8988T (cell line): ENCODE measurements around the gene PATJ.
"Not testable (repeated sequence)": the region's sequence is repeated elsewhere in the genome, so short reads cannot be mapped to it uniquely, and the experiment has no call there.

Experiments used
- DNase-seq: peaks from one replicate; pipeline ENCODE4 v3.0.0; 2011

PATJ gene

DNA sequence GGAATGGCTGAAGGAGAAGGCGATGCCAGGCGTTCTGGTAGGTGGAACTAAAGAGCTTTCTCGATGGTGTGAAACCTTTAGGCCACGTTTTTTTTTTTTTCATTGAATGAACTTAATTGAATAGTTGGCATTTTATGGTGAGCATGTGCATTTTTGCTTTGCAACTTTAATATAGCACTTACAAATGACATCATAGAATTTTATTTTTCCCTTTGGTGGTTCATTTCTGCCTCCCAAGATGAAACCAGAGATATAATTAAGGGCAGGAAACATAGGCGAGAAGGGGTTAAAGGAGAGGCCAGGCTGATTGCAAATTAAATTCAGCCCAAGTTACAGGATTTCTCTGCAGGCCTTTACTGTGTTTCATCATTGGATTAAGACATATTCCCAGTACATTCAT is 366.8 kb downstream of the PATJ start:
- DNase-seq, result no peak

GRCh38 chr1:62110198-62110817 is 368.0 kb downstream of the PATJ start:
- DNase-seq, result no peak

DNA sequence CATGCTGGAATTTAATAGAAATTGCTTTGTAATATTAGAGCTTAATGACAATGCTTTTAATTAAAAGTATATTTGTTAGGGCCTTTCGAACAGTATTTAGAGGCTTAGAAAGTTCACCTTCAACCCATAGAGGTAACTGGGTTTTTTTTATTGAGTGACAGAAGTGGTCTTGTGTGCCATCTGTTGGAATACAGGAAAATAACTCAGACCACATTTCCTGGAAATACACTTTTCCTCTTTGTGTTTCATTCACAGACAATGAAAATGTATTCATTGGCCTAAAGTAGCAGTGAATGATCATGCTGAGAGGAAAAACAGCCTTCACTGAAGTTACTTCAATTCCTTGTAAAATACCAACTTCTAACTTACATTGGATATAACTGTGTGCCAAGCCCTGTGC is 368.8 kb downstream of the PATJ start:
- DNase-seq, result no peak

DNA sequence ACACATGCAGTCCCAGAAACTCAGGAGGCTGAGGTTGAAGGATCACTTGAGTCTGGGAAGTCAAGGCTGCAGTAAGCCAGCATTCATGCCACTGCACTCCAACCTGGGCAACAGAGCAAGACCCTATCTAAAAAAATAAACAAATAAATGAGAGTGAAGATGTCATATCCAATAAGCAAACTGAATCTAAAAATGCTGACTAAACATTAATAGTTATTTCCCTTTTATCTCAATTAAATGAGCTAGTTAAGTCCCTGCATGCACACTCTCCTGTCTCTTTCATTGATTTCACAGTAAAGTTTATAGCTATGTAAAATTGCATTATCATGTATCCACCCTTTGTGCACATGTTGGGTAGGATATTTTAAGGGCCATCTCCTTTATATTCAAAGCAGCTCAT is 371.2 kb downstream of the PATJ start:
- DNase-seq, result no peak

DNA sequence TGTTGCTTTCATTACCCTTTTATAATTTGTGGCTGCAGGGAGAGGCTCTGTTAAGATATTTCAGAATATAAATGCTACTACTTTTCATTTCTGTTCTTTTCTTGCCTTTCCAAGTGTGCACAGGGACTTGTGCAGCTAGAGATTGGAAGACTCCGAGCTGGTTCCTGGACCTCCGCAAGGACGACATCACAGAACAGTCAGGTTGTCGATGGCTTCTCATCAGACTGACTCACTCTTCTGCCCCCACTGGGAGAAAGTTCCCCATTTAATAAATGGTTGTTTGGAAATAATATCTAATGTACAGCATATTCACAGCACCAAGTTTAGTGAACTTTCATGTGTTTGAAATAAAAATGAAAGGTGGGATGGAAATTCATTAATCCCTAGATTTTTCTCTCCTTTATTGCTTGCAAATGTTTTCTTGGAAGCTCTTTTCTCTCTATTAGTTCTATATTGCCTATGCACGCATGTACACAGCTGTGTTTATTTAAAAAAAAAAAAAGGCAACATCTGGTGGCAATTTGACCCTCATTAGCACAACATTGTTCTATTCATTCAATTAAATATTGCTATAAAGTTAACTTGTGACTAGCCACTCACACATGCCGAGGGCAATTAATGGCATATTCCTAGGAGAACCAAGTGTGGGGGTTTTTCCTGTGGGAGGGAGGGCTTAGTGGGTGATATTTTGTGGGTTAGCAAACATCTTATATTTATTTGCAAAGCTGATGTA is 374.9 kb downstream of the PATJ start:
- no peak for DNase-seq

DNA sequence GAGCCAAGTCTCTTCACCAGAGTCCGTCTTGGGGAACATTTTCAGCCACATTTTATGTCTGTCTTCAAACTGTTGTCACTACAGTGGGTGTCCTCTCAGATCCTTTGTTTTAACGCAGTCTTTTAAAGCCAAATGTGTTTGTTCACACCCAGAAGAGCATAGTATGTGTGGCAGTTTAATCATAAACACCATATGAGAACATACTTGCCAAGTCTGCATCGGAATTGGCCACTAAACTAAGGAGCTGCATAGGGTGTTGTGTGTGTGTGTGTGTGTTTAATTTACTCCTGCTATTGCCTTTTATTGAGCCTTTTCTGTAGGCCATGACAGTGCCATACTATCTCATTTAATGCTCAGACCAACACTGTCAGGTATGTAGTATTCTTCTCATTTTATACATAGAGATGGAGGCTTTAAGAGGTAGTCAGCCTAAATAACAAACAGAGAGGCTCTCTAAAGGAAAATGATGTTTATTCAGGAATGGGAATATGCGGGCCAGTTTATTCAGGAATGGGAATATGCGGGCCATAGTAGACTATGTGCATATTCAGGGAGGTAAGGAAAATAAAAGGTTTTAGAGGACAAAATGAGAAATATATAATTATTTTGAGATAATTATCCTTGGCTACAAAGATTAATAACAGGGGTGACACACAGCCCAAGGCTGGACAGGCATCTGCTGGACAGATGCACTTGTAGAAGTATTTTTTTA is 384.5 kb downstream of the PATJ start:
- DNase-seq, result no peak

GRCh38 chr1:62128745-62129144 is 386.5 kb downstream of the PATJ start:
- DNase-seq, result no peak

GRCh38 chr1:62131093-62131725 is 388.9 kb downstream of the PATJ start:
- DNase-seq, result peak; percentile 45

GRCh38 chr1:62138029-62138428 is 395.7 kb downstream of the PATJ start:
- DNase-seq, result no peak

- DNase-seq, result no peak
These were observed 397.1 kb downstream of the PATJ start for GRCh38 chr1:62139410-62139809.

GRCh38 chr1:62140666-62141065 is 398.4 kb downstream of the PATJ start:
- DNase-seq, result no peak

DNA sequence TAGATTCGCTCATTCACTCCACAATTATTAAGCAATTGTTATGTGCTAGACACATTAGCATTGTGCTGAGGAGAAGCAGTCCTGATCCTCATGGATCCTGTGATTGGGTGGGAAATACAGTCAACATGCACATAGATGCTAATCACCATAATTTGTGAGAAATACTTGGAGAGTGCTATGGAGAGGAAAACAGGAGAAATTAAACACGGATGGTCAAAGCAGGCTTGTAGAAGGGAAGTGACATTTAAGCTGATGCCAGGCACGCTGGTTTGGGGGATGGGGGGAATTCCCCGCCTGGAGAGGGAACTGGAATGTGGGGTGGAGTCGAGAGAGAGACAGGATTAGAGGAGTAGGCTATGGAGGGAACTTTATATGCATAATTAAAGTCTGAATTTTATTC is 400.2 kb downstream of the PATJ start:
- no peak for DNase-seq

DNA sequence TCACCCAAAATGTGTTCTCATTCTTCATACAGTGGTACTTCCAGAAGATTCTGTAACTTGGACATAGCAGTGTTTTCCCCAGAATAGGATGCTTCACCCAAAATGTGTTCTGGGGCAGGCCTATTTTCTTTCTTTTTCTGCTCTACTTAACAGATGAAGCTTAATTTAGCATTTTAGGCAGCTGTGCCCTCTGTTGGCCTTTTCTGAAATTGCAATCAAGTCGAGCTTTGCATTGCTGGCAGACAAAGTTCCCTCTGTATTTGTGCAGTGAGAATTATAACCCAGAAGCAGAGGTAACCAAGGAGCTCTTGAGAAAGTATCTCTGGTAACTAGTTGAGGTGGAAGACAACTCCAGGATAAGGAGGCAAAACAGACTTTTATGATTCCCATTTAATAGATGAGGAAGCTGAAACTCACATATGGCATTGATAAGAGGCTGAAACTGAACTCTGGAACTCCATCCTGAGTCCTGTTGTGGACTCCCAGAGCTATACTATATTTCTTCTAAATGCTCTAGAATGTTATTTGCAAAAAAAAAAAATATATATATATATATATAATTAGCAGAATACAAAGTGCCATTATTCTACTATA is 402.1 kb downstream of the PATJ start:
- peak; percentile 19 for DNase-seq

DNA sequence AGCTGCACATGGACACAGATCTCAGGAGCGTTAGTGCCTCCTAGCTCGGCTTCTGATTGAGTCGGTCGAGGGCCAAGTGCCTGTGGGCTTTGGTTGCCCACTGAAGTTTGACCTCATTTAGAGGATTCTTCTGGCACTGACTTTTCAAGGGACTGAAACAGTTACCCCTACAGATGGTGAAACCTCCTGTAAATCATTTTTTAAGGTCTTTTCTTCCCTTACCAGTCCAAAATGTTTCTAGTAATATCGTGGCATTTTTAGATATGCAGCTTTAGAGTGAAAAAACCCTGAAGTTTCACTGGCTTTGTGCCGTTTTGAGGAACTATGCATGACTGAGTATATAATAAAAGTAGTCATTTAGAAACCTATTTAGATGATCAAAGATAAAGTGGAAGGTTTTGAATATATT is 417.7 kb downstream of the PATJ start:
- no peak for DNase-seq

GRCh38 chr1:62161711-62162110 is 419.4 kb downstream of the PATJ start:
- no peak for DNase-seq

GRCh38 chr1:62170380-62170779 is 428.1 kb downstream of the PATJ start:
- not testable (repeated sequence) for DNase-seq

DNA sequence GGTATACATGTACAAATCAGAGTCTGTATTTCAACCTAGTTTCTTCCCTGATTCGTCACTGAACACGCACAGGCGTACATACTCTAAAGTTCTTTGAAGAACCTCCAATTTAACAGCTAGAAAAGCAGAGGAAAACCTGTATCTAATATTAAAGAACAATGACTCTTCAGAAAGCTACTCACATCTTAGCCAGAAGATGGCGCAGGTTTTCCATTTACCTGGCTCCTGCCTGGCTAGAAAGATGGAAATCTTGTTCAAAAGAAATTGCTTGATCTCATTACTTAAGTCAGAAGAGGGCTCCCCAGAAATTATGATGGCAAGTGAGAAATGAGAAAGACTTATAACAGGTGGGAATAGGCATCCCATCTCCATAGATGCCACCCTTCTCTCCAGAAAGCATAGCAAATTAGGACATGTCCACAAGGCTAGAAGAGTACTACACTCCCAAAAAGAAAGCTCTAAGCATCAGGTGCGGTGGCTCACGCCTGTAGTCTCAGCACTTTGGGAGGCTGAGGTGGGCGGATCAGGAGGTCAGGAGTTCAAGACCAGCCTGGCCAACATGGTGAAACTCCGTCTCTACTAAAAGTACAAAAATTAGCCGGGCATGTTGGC is 433.4 kb downstream of the PATJ start:
- DNase-seq, result no peak

GRCh38 chr1:62176597-62177312 is 434.5 kb downstream of the PATJ start:
- DNase-seq, result no peak

DNA sequence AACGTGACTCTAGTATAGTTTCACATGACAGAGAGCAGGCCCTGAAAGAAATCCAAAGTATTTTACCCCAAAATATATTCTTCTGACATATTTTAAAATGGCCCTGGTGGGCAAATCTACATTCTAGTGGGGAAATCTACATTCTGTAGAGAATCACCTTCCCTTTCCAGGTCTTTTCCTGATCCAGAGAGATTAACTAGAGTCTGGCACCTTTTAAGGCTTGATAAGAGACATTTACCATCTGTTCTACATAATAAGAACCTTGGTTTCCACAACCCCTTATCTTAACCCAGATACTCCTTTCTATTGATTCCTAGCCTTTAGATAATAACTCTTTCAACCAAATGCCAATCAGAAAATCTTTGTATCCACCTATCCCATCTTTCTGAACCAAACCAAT is 435.3 kb downstream of the PATJ start:
- no peak for DNase-seq

DNA sequence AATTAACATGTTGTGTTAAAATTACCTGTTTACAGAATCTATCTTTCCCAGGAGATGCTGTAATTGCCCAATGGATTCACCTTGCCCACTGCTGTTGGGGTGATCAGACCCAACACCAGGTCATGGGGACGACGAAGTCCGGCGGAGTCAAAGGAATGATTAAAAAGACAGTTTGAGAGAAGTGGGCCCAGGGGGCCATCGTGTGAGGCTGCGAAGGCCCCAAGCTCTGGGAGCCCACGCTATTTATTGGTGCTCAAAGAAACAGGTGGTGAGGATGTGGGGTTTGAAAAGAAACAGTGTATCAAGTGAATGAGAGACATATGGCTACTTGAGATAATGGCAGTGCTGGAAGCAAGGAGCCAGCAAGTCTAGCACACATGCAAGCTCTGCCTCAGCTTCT is 436.1 kb downstream of the PATJ start:
- no peak for DNase-seq

DNA sequence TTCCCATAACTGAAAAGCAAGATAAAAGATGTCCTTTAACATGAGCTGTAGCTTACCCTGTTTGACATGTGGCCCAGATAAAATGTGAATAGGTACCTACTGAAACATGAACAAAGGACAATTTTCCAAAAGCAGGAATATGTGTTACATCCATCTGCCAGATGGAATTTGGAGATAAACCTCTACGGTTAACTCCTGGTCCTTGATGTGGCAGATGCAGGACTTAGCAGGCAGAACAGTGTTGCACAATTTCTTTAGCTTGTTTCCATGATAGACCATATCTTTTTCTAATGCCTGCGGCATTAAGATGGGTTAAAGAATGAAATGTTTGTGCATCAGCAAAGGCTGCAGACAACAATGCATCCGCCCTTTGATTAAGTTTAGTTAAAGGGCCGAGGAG is 437.8 kb downstream of the PATJ start:
- not testable (repeated sequence) for DNase-seq

DNA sequence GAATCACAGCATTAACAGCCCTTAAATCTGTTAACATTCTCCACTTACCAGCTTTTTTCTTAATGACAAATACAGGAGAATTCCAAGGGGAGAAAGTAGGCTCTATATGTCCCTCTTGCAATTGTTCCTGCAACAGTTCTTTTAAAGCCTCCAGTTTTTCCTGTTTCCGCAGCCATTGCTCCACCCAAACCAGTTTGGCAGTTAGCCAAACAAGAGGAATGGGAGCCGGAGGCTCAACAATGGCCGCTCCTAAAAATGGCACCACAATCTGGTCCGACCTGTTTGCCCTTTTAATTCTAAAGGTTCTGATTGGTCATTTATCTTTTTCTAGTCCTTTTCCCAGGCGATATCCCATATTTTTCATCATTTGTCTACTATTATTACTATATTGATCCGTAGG is 438.4 kb downstream of the PATJ start:
- DNase-seq, result no peak
